Measurements from ENCODE around the gene LRRN2. TPM values are rescaled to one million over a fixed set of nuclear protein-coding genes. Genes with fewer than 3 reads are reported as not detected.

LRRN2 gene
- polyA plus RNA-seq, 4 donors: 11.3 to 15.3 (median 12.6) TPM

- DNase-seq (ENCODE audit: low read depth in 4 of 4, low spot score in 2 of 4): no peak
Observed at GRCh38 chr1:204713541-204713940, 28.0 kb upstream of the LRRN2 start.

DNA sequence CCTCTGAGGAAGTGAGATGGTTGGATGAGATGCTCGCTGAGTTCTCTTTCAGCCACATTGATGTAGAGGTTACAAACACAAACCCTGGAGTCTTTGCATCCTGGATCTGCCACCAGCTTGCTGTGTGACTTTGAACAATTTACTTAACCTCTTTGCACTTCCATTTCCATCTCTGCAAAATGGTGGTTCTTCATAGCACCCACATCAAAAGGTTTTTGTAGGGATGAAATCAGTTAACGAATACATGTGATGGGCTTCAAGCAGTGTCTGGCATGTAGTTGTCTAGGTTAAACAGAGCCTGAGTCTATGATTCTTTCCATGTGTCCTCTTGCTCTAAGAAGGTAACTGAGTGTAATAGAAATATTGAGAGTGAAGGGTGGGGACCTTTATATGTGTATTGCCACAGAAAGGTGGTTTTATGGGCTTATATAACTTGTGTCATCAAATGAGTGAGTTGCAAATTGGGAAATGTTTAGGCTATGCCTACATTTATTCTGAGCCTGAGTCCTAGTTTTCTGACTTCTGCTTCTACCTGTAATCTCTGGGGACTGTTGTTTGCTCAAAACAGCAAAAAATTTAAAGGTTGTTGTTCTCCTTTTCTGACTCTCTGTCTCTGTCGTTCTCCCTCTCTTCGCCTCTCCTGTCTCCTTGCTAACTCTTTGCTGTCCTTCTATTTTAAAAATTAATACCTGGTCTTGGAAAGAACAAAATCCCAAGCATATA is 27.3 kb upstream of the LRRN2 start:
- no peak for DNase-seq (ENCODE audit: low read depth in 4 of 4, low spot score in 2 of 4)

DNA sequence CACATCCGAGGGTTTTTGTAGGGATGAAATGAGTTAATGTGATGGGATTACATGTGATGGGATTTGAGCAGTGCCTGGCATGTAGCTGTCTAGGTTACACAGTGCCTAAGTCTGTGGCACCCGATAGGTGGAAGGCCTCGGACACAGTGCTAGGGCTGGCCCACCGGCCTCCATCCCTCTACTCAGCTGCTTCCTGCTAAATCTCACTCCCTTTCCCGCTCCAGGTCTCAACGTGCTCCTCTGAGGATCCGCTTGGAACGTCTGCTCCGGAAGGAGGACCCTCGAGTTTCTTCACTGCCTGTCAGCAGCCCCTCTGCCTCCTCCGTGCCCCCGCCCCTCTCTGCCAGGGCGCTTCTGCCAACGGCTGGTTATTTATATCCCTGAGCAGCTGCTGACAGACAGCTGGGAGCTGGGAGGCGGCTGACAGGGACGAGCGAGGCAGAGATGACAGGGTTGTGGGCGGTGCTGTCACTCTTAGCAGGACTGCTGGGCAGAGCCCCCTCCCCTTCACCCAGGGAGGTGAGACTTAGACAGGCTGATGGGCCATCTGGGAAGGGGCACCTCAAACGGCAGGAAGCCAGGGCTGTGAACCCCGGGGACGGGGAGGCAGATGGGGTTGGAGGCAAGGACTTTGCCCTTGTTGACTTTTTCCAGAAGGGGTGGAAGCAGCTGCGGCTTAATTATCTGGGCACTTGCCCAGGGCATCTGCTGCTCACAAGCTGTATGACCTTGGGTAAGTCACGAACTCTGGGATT is 26.6 kb upstream of the LRRN2 start:
- DNase-seq (ENCODE audit: low read depth in 4 of 4, low spot score in 2 of 4): no peak

- DNase-seq (ENCODE audit: low read depth in 4 of 4, low spot score in 2 of 4): no peak
Observed at GRCh38 chr1:204711103-204711946, 25.8 kb upstream of the LRRN2 start.

GRCh38 chr1:204709960-204710912 is 24.7 kb upstream of the LRRN2 start:
- DNase-seq (ENCODE audit: low read depth in 4 of 4, low spot score in 2 of 4): no peak

DNA sequence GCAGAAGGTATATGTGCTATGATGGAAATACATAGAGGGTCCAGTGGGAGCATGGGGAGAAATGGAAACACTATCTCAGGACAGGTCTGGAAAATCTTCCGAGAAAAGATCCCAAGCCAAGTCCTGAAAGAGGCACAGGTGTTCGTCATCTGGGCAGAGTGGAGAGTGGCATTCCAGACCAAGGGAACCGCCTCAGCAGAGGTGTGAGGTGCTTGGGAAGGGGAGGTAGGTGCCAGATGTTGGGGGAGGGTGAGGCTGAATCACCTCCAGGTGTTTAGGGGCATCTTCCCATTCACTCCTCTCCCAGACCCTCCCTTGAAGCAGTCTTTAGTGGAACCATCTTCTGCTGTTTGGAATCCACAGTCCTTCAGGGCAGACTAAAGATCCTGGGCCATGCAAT is 23.5 kb upstream of the LRRN2 start:
- no peak for DNase-seq (ENCODE audit: low read depth in 4 of 4, low spot score in 2 of 4)

GRCh38 chr1:204706838-204707509 is 21.4 kb upstream of the LRRN2 start:
- DNase-seq (ENCODE audit: low read depth in 4 of 4, low spot score in 2 of 4): no peak

DNA sequence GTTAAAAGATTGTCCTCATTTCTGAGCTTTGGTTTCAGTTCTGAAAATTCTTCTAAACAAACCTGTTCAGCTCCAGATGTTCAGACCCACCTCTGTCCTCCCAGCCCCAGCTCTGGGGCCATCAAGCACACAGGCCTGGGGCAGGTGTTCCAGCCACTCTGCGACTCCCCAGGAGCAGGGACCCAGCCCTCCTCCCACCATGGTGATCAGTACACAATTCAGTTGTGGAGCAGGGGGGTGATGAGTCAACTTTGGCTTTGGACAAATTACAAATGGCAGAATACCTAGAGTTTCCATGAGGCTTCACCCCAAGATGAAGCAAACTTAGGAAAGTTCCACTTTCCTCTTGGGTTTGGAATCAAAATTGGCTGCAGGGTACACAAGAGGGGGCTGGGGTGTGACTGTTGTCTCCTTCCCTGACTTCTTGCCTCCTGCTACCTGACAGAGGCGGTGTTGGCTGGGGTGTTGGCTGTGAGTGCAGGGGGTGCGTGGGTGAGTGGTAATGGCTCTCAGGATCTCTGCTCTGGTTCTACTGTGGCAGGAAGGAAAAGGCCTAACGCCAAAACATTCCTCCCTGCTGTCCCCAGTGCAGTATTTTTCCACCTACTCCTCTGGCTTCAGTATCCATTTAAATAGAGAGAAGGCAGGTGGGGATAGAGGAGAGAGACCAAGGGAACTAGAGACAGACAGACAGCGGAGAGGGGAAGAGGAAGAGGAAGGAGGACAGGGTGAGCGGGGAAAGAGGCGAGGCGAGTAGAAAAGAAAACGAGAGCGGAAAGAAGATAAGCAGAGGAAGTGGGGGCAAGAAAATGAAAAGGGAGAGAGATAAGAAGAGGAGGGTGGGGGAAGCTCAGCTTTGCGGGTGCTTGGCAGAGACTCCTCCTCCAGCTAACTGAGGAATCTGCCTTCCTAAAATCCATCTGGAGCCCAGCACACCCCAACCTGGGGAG is 20.6 kb upstream of the LRRN2 start:
- no peak for DNase-seq (ENCODE audit: low read depth in 4 of 4, low spot score in 2 of 4)

GRCh38 chr1:204705493-204705811 is 19.9 kb upstream of the LRRN2 start:
- no peak for DNase-seq (ENCODE audit: low read depth in 4 of 4, low spot score in 2 of 4)

GRCh38 chr1:204704794-204705492 is 19.4 kb upstream of the LRRN2 start:
- DNase-seq (ENCODE audit: low read depth in 4 of 4, low spot score in 2 of 4): no peak

- DNase-seq (ENCODE audit: low read depth in 4 of 4, low spot score in 2 of 4): no peak
Observed at GRCh38 chr1:204703826-204704612, 18.5 kb upstream of the LRRN2 start.

GRCh38 chr1:204703268-204703664 is 17.7 kb upstream of the LRRN2 start:
- no peak for DNase-seq (ENCODE audit: low read depth in 4 of 4, low spot score in 2 of 4)

DNA sequence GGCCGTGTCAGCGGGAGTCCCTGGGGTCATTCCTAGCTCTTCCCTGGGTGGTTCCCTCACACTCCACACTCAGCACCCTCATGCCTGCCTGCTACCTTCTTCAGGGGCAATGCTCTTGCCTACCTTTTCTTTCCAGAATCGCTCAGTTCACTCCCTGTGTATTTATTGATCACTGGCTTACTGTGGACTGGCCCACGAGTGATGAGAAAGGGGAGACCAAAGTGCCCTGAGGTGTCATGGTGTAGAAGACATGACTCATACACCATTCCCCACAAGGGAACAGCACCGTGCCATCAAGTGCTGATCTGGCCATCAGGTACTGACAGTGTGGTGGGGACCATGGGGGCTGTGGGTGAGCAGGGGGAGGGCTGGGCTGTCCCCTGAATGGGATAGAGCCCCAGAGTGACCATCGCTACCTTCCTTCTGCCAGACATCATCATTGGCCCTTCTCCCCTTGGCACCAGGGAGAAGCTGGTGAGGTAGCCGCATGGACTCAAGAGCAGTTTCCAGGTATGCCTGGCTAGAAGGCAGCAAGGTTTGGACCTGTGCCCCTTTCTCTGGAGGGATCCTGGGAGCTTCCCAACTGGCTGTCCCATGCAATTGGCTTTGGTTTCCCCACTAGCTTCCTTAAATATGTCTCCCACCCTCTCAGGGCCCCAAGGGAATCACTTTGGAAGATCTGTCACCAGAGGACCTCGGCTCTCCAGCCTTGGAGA is 17.2 kb upstream of the LRRN2 start:
- DNase-seq (ENCODE audit: low read depth in 4 of 4, low spot score in 2 of 4): no peak

GRCh38 chr1:204701229-204701628 is 15.7 kb upstream of the LRRN2 start:
- no peak for DNase-seq (ENCODE audit: low read depth in 4 of 4, low spot score in 2 of 4)

DNA sequence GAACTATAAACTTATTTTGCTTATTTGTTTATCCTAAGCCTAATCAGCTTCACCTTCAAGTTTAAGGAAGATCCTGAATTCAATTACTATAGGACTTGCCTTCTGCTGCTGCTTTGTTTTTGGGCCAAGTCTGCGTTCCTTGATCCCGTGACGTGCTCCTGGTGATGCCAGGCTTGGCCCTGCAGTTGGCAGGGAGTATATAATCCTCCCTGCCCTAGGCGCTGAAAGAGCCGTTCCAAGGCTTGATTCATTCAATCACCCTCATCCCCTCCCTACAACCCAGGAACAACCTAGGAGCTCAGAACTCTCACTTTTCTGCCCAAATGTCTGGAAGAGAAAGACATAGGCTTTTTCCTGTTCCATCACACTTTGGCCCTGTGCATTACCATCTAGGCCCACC is 12.4 kb upstream of the LRRN2 start:
- no peak for DNase-seq (ENCODE audit: low read depth in 4 of 4, low spot score in 2 of 4)

- DNase-seq (ENCODE audit: low read depth in 4 of 4, low spot score in 2 of 4): no peak
Observed at GRCh38 chr1:204696606-204697005, 11.1 kb upstream of the LRRN2 start.

GRCh38 chr1:204695692-204696091 is 10.2 kb upstream of the LRRN2 start:
- DNase-seq (ENCODE audit: low read depth in 4 of 4, low spot score in 2 of 4): no peak

All from left renal cortex interstitium (tissue), 4 donors.